ELR (cell line): ENCODE results near the gene CRIP1.
A peak's percentile ranks its signal among the peaks of the same experiment; 100 is the strongest.

Experiments used
- DNase-seq: peaks from one replicate; pipeline ENCODE4 v3.0.0-alpha.2; 2015; ENCODE audit warnings: low read depth

Gene CRIP1

GRCh38 chr14:105505101-105505500, 18.4 kb downstream of the CRIP1 start:
- no peak for DNase-seq

GRCh38 chr14:105507247-105507646, 20.6 kb downstream of the CRIP1 start:
- no peak for DNase-seq

GRCh38 chr14:105508069-105508468, 21.4 kb downstream of the CRIP1 start:
- no peak for DNase-seq

GRCh38 chr14:105508601-105509000, 21.9 kb downstream of the CRIP1 start:
- DNase-seq: no peak

GRCh38 chr14:105517096-105517495, 30.4 kb downstream of the CRIP1 start:
- DNase-seq: no peak

- DNase-seq: no peak
Observed at GRCh38 chr14:105519946-105520698, 33.4 kb downstream of the CRIP1 start.

GRCh38 chr14:105525326-105525725, 38.6 kb downstream of the CRIP1 start:
- no peak for DNase-seq

GRCh38 chr14:105525861-105526775, 39.4 kb downstream of the CRIP1 start, which contains the start of gene TMEM121:
Gene TMEM121 (plus strand): TSS chr14:105526583. CDS start chr14:105528835, 2,252 bp downstream.
- DNase-seq: peak; percentile 14

GRCh38 chr14:105526776-105527380, 40.2 kb downstream of the CRIP1 start:
- DNase-seq: no peak

GRCh38 chr14:105527381-105527825, 40.7 kb downstream of the CRIP1 start:
- no peak for DNase-seq

- peak; percentile 79 for DNase-seq
Observed at GRCh38 chr14:105527826-105528585, 41.3 kb downstream of the CRIP1 start.

GRCh38 chr14:105528586-105529318, 42.1 kb downstream of the CRIP1 start:
- DNase-seq: no peak

- DNase-seq: no peak
Observed at GRCh38 chr14:105529319-105529568, 42.6 kb downstream of the CRIP1 start.

- DNase-seq: no peak
Observed at GRCh38 chr14:105529569-105530284, 43.0 kb downstream of the CRIP1 start.

- no peak for DNase-seq
Observed at GRCh38 chr14:105530285-105531087, 43.8 kb downstream of the CRIP1 start.

- DNase-seq: no peak
Observed at GRCh38 chr14:105531088-105531893, 44.6 kb downstream of the CRIP1 start.

GRCh38 chr14:105531894-105532623, 45.4 kb downstream of the CRIP1 start:
- DNase-seq: no peak

GRCh38 chr14:105532735-105533141, 46.1 kb downstream of the CRIP1 start:
- peak; percentile 53 for DNase-seq
